ENCODE measurements around the gene NCK2.

Gene NCK2

GRCh38 chr2:105734762-105735538 lies 9.8 kb upstream of the NCK2 start:
- DNase-seq, result no peak

GRCh38 chr2:105736145-105736544 lies 8.6 kb upstream of the NCK2 start:
- DNase-seq, result no peak

DNA sequence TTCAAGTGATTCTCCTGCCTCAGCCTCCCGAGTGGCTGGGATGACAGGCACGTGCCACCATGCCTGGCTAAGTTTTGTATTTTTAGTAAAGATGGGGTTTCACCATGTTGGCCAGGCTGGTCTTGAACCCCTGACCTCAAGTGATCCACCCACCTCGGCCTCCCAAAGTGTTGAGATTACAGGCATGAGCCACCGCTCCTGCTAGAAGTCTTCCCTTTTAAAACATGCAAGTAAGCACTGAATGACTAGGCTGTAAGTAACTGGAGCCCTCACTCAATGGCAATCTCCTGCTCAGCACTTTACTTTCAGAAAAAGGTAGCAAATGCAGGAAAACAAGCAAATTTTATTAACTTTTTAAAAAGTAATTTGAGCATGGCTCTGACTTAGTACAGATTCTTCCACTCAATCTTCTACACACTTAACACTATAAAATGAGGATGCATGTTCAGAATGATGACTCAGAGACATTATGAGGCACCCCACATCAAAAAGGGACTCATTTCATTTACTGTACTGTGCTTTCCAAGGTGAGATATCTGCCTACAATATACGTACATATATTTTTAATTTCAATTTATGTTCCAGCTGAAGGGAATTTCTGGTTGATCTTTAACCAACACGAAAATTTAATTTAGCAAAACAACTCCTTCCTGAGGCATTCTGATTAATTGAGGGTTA lies 6.6 kb upstream of the NCK2 start:
- no peak for DNase-seq

GRCh38 chr2:105738658-105739241 lies 6.0 kb upstream of the NCK2 start:
- no peak for DNase-seq

DNA sequence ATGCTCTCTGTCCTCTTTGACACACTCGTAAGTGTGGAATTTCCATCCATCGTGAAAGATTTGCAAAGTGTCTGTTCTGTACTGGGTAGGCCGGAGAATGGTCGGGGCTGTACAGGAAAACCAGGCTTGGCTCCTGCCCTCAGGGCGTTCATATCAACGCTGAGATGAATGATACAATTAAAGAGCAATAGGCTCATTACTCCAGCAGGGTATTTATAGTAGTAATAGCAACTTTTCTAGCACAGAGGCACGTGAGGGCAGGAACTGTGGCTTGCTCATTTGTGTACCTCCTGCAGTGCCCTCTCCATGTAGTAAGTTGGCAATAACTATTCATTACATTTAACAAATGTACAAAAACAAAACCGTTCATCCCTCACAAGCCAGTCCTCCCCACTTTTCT lies 5.3 kb upstream of the NCK2 start:
- no peak for DNase-seq

DNA sequence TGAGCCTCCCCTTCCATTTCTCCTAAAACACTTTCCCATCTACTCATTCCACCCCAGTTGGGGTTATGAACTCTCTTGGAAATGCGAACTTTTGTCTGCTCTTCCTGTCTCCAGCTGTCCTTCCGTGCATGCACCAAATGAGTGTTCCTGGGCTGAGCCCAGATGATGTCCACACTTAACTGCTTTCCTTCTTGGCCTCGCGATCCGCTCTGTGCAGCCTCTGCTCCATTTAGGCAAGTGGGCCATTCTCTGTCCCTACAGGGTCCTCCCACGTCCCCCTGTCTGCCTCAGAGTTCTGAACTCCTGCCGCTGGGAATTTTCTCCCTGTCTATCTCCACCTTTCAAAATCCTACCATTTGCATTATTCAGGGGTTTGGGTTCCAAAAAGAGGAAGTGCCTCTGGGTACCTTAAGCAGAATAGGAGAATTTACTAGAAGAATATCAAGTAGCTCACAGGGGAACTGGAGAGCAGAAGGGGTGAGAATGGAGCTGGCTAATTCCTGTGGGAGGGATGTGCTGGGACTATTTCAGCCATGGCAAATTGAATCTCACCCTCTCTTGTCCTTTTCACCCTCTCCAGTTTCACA lies 4.7 kb upstream of the NCK2 start:
- DNase-seq, result no peak

GRCh38 chr2:105741174-105741573 lies 3.5 kb upstream of the NCK2 start:
- no peak for DNase-seq

GRCh38 chr2:105741617-105742016 lies 3.1 kb upstream of the NCK2 start:
- no peak for DNase-seq

DNA sequence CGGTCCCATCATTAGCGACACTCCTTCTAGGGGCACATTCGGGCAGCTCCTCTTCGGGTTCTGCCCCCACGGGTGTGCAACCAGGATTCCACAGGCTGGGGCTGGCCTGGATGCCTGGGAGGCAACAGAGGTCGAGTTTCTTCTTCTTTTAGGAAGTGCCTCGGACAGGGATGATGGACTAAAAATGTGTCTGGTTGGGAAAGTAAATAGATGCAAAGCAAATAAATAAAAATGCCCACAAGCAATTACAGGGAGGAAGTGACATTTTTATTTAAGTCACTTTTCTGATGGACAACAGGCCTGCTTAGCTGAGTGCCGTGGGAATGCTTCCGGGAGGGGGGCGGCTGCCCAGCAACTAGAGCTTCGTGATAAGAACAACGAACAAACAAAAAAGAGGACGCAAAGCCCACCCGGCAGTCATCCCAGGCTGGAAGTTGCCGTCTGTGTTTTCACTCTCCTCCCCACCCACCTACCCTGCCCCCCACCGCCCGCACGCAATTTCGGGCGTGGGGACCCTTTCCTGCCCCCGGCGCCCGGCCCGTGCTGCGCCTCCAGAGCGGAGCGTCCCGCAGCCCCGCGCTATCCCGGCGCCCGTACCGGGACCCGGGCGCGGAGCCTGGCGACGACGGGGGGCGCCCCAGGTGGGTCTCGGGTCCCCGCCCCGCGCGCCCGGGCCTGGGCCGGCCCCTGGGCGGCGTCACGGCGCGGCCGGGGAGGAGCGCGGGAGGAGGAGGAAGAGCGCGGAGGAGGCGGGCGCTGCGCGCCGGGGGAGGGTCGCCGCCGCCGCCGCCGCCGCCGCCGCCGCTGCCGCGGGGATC lies 412 bp upstream of the NCK2 start:
- DNase-seq, result peak in 22 of 58 donors; percentile 12 to 70 (median 28)

GRCh38 chr2:105746177-105747080 lies 1.7 kb downstream of the NCK2 start:
- DNase-seq, result peak in 2 of 58 donors; percentile 4 to 13

GRCh38 chr2:105747254-105747894 lies 2.7 kb downstream of the NCK2 start:
- DNase-seq, result no peak

- DNase-seq, result no peak
These were observed 3.3 kb downstream of the NCK2 start for GRCh38 chr2:105747991-105748390.

GRCh38 chr2:105748566-105748965 lies 3.9 kb downstream of the NCK2 start:
- DNase-seq, result no peak

DNA sequence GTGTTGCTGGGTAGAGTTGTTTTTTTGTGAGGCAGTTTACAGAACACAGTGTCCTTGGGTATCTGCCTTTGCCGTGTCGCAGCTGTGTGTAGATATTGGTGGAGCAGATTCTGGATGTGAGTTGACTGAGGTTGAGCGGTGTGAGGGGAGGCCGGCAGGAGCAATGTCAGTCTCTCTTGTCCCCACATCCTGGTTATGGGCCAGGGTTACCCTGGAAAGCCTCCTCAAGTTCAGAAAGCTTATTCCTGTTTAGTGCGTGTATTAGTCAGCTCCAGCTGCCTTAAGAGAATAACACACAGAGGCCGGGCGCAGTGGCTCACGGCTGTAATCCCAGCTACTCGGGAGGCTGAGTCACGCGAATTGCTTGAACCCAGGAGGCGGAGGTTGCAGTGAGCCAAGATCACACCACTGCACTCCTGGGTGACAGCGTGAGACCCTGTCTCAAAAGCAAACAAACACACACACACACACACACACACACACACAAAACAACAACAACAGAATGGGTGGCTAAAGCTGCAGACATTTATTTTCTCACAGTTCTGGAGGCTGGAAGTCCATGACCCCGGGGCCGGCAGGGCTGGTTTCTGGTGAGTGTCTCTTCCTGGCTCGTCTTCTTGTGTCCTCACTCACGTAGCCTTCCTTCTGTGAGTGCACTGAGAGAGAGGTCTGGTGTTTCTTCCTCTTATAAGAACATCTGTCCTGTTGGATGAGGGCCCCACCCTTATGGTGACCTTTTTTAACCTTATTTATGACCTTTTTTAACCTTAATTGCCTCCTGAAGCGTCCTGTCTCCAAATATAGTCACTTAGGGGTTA lies 5.1 kb downstream of the NCK2 start:
- DNase-seq, result no peak

DNA sequence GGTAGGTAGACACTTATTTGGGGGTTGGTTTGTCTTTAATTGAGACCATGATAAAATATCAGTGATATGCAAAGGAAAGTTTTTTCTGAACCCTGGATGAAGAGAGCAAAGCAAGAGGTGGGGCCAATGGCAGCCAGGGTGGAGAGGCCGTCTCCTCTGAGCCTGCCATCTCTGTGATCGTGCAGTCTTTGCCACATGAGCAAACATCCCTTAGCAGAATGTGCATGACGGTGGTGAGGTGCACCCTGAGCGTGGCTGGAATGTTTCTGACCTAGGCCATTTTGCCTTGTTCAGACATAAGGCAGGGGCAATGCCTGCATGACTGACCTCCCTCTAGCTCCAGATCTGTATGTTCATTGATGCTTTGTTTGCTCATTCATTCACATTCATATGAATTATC lies 6.0 kb downstream of the NCK2 start:
- DNase-seq, result no peak

- DNase-seq, result no peak
These were observed 6.6 kb downstream of the NCK2 start for GRCh38 chr2:105751272-105751671.

DNA sequence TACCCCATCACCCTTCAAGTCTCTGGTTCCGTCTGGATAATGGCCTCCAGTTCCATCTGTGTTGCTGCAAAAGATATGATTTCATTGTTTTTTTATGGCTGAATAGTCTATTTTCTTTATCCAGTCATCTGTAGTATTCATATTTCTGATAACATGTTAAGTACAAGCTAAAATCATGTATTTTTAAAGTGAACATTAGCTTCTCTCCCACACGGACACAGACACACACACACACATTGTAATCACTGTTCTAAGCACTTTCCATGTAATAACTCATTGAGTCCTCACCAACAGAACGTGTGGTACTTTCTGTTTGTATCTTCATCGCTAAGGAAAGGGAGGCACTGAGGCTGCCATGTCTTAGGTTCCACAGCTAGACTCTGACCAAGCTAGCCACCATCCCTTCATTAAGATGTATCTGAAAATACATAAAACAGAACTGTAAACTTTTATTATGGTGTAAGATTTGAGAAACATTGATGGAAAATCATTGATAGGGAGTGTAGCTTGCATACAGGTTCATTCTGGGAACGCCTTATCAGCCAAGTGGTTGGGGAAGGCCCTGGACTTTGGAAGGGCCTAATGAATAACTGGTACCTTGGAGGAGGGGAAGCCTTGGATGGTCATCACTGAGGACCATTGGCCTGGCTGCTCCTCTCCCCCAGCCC lies 8.1 kb downstream of the NCK2 start:
- no peak for DNase-seq

DNA sequence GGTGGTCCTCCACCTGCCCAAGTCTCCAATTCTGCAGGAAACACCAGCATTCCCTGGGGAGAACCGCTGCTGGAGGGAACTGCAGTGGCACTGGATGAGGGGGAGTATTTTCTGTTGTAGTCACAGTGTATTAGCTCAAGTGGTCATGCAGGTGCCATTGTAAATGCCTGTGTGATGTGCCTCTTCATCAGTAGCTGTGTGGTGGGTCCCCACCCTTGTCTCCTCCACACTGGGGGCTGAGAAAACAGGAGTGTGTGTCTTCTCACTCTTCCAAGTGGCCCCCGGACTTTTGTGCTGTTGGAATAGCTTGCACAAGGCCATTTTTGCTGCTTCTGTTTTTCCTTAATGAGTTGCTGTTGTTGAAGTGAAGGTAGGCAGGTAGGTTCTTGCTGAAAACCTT lies 8.7 kb downstream of the NCK2 start:
- no peak for DNase-seq
